ENCODE data around the gene SREBF1.

Gene SREBF1

GRCh38 chr17:17873450-17873991, 36.7 kb upstream of the SREBF1 start:
- Histone ChIP-seq H3K27me3 (ENCODE audit: insufficient read depth, low read length, poor library complexity) (no peaks in the 10 kb centered on the region), H3K36me3 (ENCODE audit: insufficient read depth, low read length) (peaks cover 13% of the 10 kb centered on the region), H3K4me2 (ENCODE audit: insufficient read depth, low read length) (no peak overlapping the region), H2AFZ (ENCODE audit: low read depth, low read length) (no peak overlapping the region), H3K9me3 (ENCODE audit: insufficient read depth, low read length, severe bottlenecking) (no peaks in the 10 kb centered on the region), H3K79me2 (ENCODE audit: insufficient read depth, low read length) (no peaks in the 10 kb centered on the region), H4K20me1 (ENCODE audit: insufficient read depth, low read length) (no peaks in the 10 kb centered on the region), H3K4me1 (ENCODE audit: insufficient read depth, low read length) (peaks cover 6% of the 10 kb centered on the region), H3K27ac (ENCODE audit: low read length) (no peak overlapping the region), H3K9ac (ENCODE audit: low read depth, low read length) (no peak overlapping the region), H3K4me3 (ENCODE audit: low read depth in 1 of 2, low read length in 2 of 2) (no peak overlapping the region)
- ATAC-seq (ENCODE audit: insufficient read depth, low read depth) (no peak), DNase-seq (no peak)
- TF ChIP-seq CTCF (IDR thresholded peaks at IDR 0.05; ENCODE audit: borderline replicate concordance, extremely low read depth, low read length, poor library complexity, severe bottlenecking) (no peak), EZH2 (IDR thresholded peaks at IDR 0.05; ENCODE audit: borderline replicate concordance, low read depth, low read length, severe bottlenecking) (no peak)

GRCh38 chr17:17872547-17873345, 36.0 kb upstream of the SREBF1 start:
- ATAC-seq (ENCODE audit: insufficient read depth, low read depth) (no peak), DNase-seq (no peak)
- Histone ChIP-seq H2AFZ (ENCODE audit: low read depth, low read length) (no peak overlapping the region), H3K9ac (ENCODE audit: low read depth, low read length) (no peak overlapping the region), H3K79me2 (ENCODE audit: insufficient read depth, low read length) (no peaks in the 10 kb centered on the region), H3K9me3 (ENCODE audit: insufficient read depth, low read length, severe bottlenecking) (no peaks in the 10 kb centered on the region), H3K36me3 (ENCODE audit: insufficient read depth, low read length) (0 out of 2 replicates have a peak, but pooled peaks cover 6% of the 10 kb centered on the region), H3K27me3 (ENCODE audit: insufficient read depth, low read length, poor library complexity) (no peaks in the 10 kb centered on the region), H3K4me3 (ENCODE audit: low read depth in 1 of 2, low read length in 2 of 2) (no peak overlapping the region), H3K27ac (ENCODE audit: low read length) (no peak overlapping the region), H4K20me1 (ENCODE audit: insufficient read depth, low read length) (no peaks in the 10 kb centered on the region), H3K4me1 (ENCODE audit: insufficient read depth, low read length) (peaks cover 9% of the 10 kb centered on the region), H3K4me2 (ENCODE audit: insufficient read depth, low read length) (no peak overlapping the region)
- TF ChIP-seq CTCF (IDR thresholded peaks at IDR 0.05; ENCODE audit: borderline replicate concordance, extremely low read depth, low read length, poor library complexity, severe bottlenecking): no peak

GRCh38 chr17:17871913-17872312, 35.1 kb upstream of the SREBF1 start:
- Histone ChIP-seq H4K20me1 (ENCODE audit: insufficient read depth, low read length) (no peaks in the 10 kb centered on the region), H3K27me3 (ENCODE audit: insufficient read depth, low read length, poor library complexity) (no peaks in the 10 kb centered on the region), H3K9me3 (ENCODE audit: insufficient read depth, low read length, severe bottlenecking) (no peaks in the 10 kb centered on the region), H3K4me1 (ENCODE audit: insufficient read depth, low read length) (peaks cover 9% of the 10 kb centered on the region), H3K4me2 (ENCODE audit: insufficient read depth, low read length) (no peak overlapping the region), H2AFZ (ENCODE audit: low read depth, low read length) (no peak overlapping the region), H3K4me3 (ENCODE audit: low read depth in 1 of 2, low read length in 2 of 2) (no peak overlapping the region), H3K79me2 (ENCODE audit: insufficient read depth, low read length) (no peaks in the 10 kb centered on the region), H3K9ac (ENCODE audit: low read depth, low read length) (no peak overlapping the region), H3K27ac (ENCODE audit: low read length) (no peak overlapping the region), H3K36me3 (ENCODE audit: insufficient read depth, low read length) (0 out of 2 replicates have a peak, but pooled peaks cover 6% of the 10 kb centered on the region)
- TF ChIP-seq CTCF (IDR thresholded peaks at IDR 0.05; ENCODE audit: borderline replicate concordance, extremely low read depth, low read length, poor library complexity, severe bottlenecking) (no peak), EZH2 (IDR thresholded peaks at IDR 0.05; ENCODE audit: borderline replicate concordance, low read depth, low read length, severe bottlenecking) (no peak)
- ATAC-seq (ENCODE audit: insufficient read depth, low read depth): no peak
- DNase-seq: no peak
